Nephron (organoid): Measurements from ENCODE around the gene CEP85.
A peak's percentile ranks its signal among the peaks of the same experiment; 100 is the strongest.

Experiments used
- H3K27ac Mint-ChIP-seq, 3 experiments: 2 replicates each; pipeline ENCODE4 v1.8.0; 2020; ENCODE audit warnings: mixed read lengths in 3 of 3, mild to moderate bottlenecking in 2 of 3, moderate library complexity in 1 of 3
- H3K27me3 Mint-ChIP-seq: 2 replicates; pipeline ENCODE4 v1.8.0; 2021; ENCODE audit warnings: low read depth, mild to moderate bottlenecking, moderate library complexity, mixed read lengths
- H3K36me3 Mint-ChIP-seq: 2 replicates; pipeline ENCODE4 v1.8.0; 2020; ENCODE audit warnings: low read depth, mixed read lengths
- H3K4me1 Mint-ChIP-seq: 2 replicates; pipeline ENCODE4 v1.8.0; 2020; ENCODE audit warnings: mixed read lengths
- H3K4me3 Mint-ChIP-seq, 3 experiments: 2 replicates each; pipeline ENCODE4 v1.8.0; 2020; ENCODE audit warnings: mild to moderate bottlenecking in 3 of 3, mixed read lengths in 3 of 3, moderate library complexity in 2 of 3
- H3K9me3 Mint-ChIP-seq: 2 replicates; pipeline ENCODE4 v1.8.0; 2020; ENCODE audit warnings: mixed read lengths
- TF ChIP-seq, protein P1 (sequence below), 3 experiments: fragments of 200-600 bp; sonication (generic); IDR thresholded peaks; one replicate each; pipeline ENCODE4 v1.5.0; 2021; ENCODE audit warnings: antibody characterized with exemption in 3 of 3; ENCODE audit not compliant: unreplicated experiment in 3 of 3

Gene CEP85

DNA sequence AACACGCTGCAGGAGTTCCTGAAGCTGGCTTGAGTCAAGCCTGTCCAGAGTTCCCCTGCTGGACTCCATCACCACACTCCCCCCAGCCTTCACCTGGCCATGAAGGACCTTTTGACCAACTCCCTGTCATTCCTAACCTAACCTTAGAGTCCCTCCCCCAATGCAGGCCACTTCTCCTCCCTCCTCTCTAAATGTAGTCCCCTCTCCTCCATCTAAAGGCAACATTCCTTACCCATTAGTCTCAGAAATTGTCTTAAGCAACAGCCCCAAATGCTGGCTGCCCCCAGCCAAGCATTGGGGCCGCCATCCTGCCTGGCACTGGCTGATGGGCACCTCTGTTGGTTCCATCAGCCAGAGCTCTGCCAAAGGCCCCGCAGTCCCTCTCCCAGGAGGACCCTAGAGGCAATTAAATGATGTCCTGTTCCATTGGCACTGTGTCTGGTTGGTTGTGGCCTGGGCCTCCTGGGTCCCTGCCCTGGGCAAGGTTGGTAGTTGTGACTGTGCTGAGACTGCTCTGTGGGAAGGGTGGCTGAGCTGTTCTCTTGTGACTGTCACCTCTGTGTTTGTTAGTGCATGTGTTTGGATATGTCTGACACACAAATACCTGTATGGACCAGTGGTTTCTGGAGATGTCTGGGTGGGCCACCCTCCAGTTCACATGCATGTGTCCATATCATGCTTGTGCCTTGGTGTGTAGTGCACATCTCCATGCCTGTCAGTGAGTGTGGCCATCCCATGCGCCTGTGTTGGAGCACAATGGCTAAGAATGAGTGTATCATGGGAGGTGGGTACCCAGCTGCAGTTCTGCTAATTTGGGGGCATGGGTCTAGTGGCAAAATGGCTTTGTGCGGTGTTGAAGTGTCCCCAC is 47.3 kb downstream of the CEP85 start:
- Mint-ChIP-seq H3K4me3 (peak overlapping the region; percentile 80 to 90 (median 87)), H3K27ac (peak overlapping the region; percentile 72 to 90 (median 74)), H3K4me1 (peaks cover 57% of the 10 kb centered on the region), H3K9me3 (no peaks in the 10 kb centered on the region), H3K27me3 (peaks cover 5% of the 10 kb centered on the region), H3K36me3 (peaks cover 14% of the 10 kb centered on the region)
- TF ChIP-seq, protein P1, sequence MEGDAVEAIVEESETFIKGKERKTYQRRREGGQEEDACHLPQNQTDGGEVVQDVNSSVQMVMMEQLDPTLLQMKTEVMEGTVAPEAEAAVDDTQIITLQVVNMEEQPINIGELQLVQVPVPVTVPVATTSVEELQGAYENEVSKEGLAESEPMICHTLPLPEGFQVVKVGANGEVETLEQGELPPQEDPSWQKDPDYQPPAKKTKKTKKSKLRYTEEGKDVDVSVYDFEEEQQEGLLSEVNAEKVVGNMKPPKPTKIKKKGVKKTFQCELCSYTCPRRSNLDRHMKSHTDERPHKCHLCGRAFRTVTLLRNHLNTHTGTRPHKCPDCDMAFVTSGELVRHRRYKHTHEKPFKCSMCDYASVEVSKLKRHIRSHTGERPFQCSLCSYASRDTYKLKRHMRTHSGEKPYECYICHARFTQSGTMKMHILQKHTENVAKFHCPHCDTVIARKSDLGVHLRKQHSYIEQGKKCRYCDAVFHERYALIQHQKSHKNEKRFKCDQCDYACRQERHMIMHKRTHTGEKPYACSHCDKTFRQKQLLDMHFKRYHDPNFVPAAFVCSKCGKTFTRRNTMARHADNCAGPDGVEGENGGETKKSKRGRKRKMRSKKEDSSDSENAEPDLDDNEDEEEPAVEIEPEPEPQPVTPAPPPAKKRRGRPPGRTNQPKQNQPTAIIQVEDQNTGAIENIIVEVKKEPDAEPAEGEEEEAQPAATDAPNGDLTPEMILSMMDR (IDR thresholded peaks at IDR 0.05; ENCODE audit: unreplicated experiment in 3 of 3), result no peak

GRCh38 chr1:26281971-26282370 is 48.0 kb downstream of the CEP85 start:
- Mint-ChIP-seq H3K27ac (peak overlapping the region; percentile 72 to 90 (median 74)), H3K4me1 (peaks cover 57% of the 10 kb centered on the region), H3K27me3 (peaks cover 5% of the 10 kb centered on the region), H3K36me3 (peaks cover 11% of the 10 kb centered on the region), H3K9me3 (no peaks in the 10 kb centered on the region), H3K4me3 (peak overlapping the region; percentile 80 to 90 (median 87))
- TF ChIP-seq, protein P1 (IDR thresholded peaks at IDR 0.05; ENCODE audit: unreplicated experiment in 3 of 3), result no peak

GRCh38 chr1:26282401-26282918 is 48.5 kb downstream of the CEP85 start:
- H3K9me3 Mint-ChIP-seq, result no peaks in the 10 kb centered on the region
- peak overlapping the region in 2 of 3 experiments; percentile 16 to 42 for H3K4me3 Mint-ChIP-seq
- TF ChIP-seq, protein P1 (IDR thresholded peaks at IDR 0.05; ENCODE audit: unreplicated experiment in 3 of 3), result no peak
- H3K27me3 Mint-ChIP-seq, result peaks cover 5% of the 10 kb centered on the region
- H3K4me1 Mint-ChIP-seq, result peaks cover 62% of the 10 kb centered on the region
- H3K36me3 Mint-ChIP-seq, result peaks cover 9% of the 10 kb centered on the region
- H3K27ac Mint-ChIP-seq, result no peak overlapping the region

DNA sequence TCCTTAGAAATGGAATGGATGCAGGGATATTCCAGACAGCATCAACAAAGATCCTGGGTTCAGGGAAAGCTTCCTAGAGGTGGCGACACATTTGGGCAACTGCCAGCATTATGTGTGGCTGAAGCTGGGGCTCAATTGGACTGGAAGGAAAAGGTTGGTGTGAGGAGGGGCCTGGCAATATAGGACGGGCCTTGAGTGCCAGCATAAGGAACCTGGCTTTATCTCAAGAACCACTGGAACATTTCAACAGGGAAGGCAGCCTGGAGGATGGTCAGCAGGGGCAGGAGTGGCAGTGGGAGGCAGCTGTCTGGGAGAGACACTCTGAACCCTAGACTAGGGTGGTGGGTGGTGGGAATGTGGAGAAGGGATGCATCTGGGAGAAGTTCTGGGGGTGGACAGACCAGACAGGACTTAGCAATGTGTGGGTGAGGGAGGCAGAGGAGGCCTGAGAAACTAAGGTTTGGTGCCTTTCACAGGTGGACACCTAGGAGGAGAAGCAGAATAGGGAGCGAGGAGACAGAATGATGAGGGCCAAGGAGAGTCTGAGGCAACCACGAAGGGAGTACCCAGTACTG is 49.4 kb downstream of the CEP85 start:
- Mint-ChIP-seq H3K4me1 (peaks cover 66% of the 10 kb centered on the region), H3K9me3 (no peaks in the 10 kb centered on the region), H3K27me3 (peaks cover 5% of the 10 kb centered on the region), H3K36me3 (peaks cover 3% of the 10 kb centered on the region), H3K4me3 (peak overlapping the region in 1 of 3 experiments; percentile 41), H3K27ac (peak overlapping the region; percentile 32 to 45 (median 44))
- TF ChIP-seq, protein P1 (IDR thresholded peaks at IDR 0.05; ENCODE audit: unreplicated experiment in 3 of 3), result no peak

- peaks cover 61% of the 10 kb centered on the region for H3K4me1 Mint-ChIP-seq
- H3K9me3 Mint-ChIP-seq, result no peaks in the 10 kb centered on the region
- H3K27me3 Mint-ChIP-seq, result peaks cover 5% of the 10 kb centered on the region
- TF ChIP-seq, protein P1 (IDR thresholded peaks at IDR 0.05; ENCODE audit: unreplicated experiment in 3 of 3), result no peak
- H3K27ac Mint-ChIP-seq, result peak overlapping the region in 1 of 3 experiments; percentile 8
- peak overlapping the region in 1 of 3 experiments; percentile 23 for H3K4me3 Mint-ChIP-seq
- H3K36me3 Mint-ChIP-seq, result no peaks in the 10 kb centered on the region
Observed at GRCh38 chr1:26283871-26284596, 50.0 kb downstream of the CEP85 start.
